ENCODE data around the gene LYAR.

- TF ChIP-seq CTCF (tag by site-specific recombination; IDR thresholded peaks at IDR 0.05) (no peak), ZBTB1 (tag by site-specific recombination; IDR thresholded peaks at IDR 0.05) (no peak), ZNF311 (tag by site-specific recombination; IDR thresholded peaks at IDR 0.05; ENCODE audit: borderline replicate concordance) (no peak), ZNF16 (tag by site-specific recombination; IDR thresholded peaks at IDR 0.05; ENCODE audit: low read depth) (no peak)
Observed at GRCh38 chr4:4248885-4249203, 41.1 kb downstream of the LYAR start.

Data from HEK293 (cell line).